Measurements from ENCODE around the gene MRPL49.
"Not testable (repeated sequence)": the region's sequence is repeated elsewhere in the genome, so short reads cannot be mapped to it uniquely, and the experiment has no call there.

Gene MRPL49

GRCh38 chr11:65148657-65149056, 26.5 kb downstream of the MRPL49 start:
- Histone ChIP-seq H2AFZ (ENCODE audit: low read depth) (no peak overlapping the region), H3K36me3 (ENCODE audit: insufficient read depth) (no peaks in the 10 kb centered on the region), H3K27me3 (ENCODE audit: insufficient read depth, low read depth) (no peaks in the 10 kb centered on the region), H3K27ac (no peak overlapping the region), H3K4me3 (IDR thresholded peaks at IDR 0.05; ENCODE audit: insufficient read depth, low read depth, low read length) (no peak overlapping the region), H3K4me1 (ENCODE audit: low read depth, poor library complexity, severe bottlenecking) (no peaks in the 10 kb centered on the region), H3K4me2 (no peak overlapping the region), H3K9ac (no peak overlapping the region), H4K20me1 (ENCODE audit: insufficient read depth) (no peaks in the 10 kb centered on the region), H3K79me2 (ENCODE audit: insufficient read depth, low read depth) (no peaks in the 10 kb centered on the region)
- TF ChIP-seq, protein P1, sequence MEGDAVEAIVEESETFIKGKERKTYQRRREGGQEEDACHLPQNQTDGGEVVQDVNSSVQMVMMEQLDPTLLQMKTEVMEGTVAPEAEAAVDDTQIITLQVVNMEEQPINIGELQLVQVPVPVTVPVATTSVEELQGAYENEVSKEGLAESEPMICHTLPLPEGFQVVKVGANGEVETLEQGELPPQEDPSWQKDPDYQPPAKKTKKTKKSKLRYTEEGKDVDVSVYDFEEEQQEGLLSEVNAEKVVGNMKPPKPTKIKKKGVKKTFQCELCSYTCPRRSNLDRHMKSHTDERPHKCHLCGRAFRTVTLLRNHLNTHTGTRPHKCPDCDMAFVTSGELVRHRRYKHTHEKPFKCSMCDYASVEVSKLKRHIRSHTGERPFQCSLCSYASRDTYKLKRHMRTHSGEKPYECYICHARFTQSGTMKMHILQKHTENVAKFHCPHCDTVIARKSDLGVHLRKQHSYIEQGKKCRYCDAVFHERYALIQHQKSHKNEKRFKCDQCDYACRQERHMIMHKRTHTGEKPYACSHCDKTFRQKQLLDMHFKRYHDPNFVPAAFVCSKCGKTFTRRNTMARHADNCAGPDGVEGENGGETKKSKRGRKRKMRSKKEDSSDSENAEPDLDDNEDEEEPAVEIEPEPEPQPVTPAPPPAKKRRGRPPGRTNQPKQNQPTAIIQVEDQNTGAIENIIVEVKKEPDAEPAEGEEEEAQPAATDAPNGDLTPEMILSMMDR (conservative IDR thresholded peaks at IDR 0.05; ENCODE audit: low read depth, low read length): no peak

GRCh38 chr11:65150131-65150508, 28.0 kb downstream of the MRPL49 start:
- H4K20me1 ChIP-seq (ENCODE audit: insufficient read depth); H3K4me2 ChIP-seq; H3K27me3 ChIP-seq (ENCODE audit: insufficient read depth, low read depth); H3K36me3 ChIP-seq (ENCODE audit: insufficient read depth); H3K4me3 ChIP-seq (IDR thresholded peaks at IDR 0.05; ENCODE audit: insufficient read depth, low read depth, low read length); H3K4me1 ChIP-seq (ENCODE audit: low read depth, poor library complexity, severe bottlenecking); H3K79me2 ChIP-seq (ENCODE audit: insufficient read depth, low read depth); H3K9ac ChIP-seq; H3K27ac ChIP-seq; H2AFZ ChIP-seq (ENCODE audit: low read depth): not testable (repeated sequence)

DNA sequence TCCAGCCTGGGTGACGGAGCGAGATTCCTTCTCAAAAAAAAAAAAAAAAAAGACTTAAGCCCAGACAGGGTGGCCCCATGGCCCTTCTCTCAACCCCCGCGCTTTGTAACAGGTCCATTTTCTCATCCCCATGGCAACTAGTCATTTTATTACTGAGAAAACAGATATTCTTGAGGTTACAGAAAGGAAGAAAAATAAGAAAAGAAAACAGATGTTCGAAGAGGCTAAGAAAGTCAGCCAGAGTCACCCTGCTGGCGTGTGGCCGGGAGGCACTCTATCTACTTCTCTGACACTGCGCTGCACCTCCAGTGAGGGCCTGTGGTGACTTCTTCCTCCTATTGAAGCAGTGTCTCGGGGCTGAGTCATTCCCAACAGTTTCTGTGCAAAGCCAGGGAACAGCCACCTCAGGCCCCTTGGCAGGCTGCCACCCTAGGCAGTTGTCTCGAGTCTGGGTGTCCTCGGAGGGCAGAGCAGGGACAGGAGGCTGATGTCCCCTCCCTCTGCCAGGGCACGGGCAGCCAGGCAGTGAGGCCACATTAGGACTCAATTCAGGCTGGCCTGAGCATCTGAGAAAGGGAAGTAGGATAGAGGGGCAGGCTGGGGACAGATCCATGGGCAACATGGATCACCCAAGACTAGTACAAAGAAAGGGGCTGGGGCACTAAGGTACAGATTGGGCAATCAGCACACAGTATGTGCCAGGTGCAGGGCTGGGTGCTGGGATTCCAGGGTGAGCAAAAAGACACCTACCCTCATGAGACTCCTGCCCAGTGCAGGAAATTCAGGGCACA, 28.6 kb downstream of the MRPL49 start:
- Histone ChIP-seq H3K27me3 (ENCODE audit: insufficient read depth, low read depth) (no peaks in the 10 kb centered on the region), H3K9ac (no peak overlapping the region), H2AFZ (ENCODE audit: low read depth) (no peak overlapping the region), H4K20me1 (ENCODE audit: insufficient read depth) (no peaks in the 10 kb centered on the region), H3K36me3 (ENCODE audit: insufficient read depth) (no peaks in the 10 kb centered on the region), H3K79me2 (ENCODE audit: insufficient read depth, low read depth) (no peaks in the 10 kb centered on the region), H3K4me1 (ENCODE audit: low read depth, poor library complexity, severe bottlenecking) (no peaks in the 10 kb centered on the region), H3K4me3 (IDR thresholded peaks at IDR 0.05; ENCODE audit: insufficient read depth, low read depth, low read length) (no peak overlapping the region), H3K4me2 (no peak overlapping the region), H3K27ac (no peak overlapping the region)
- TF ChIP-seq, protein P1 (conservative IDR thresholded peaks at IDR 0.05; ENCODE audit: low read depth, low read length): no peak

- no peak overlapping the region for H3K9ac ChIP-seq
- no peaks in the 10 kb centered on the region for H4K20me1 ChIP-seq (ENCODE audit: insufficient read depth)
- no peak overlapping the region for H3K4me2 ChIP-seq
- H3K27me3 ChIP-seq (ENCODE audit: insufficient read depth, low read depth): no peaks in the 10 kb centered on the region
- H3K4me3 ChIP-seq (IDR thresholded peaks at IDR 0.05; ENCODE audit: insufficient read depth, low read depth, low read length): no peak overlapping the region
- TF ChIP-seq, protein P1 (conservative IDR thresholded peaks at IDR 0.05; ENCODE audit: low read depth, low read length): no peak
- no peaks in the 10 kb centered on the region for H3K36me3 ChIP-seq (ENCODE audit: insufficient read depth)
- no peak overlapping the region for H3K27ac ChIP-seq
- H3K79me2 ChIP-seq (ENCODE audit: insufficient read depth, low read depth): no peaks in the 10 kb centered on the region
- no peaks in the 10 kb centered on the region for H3K4me1 ChIP-seq (ENCODE audit: low read depth, poor library complexity, severe bottlenecking)
- H2AFZ ChIP-seq (ENCODE audit: low read depth): no peak overlapping the region
Observed at GRCh38 chr11:65151331-65151899, 29.3 kb downstream of the MRPL49 start.

DNA sequence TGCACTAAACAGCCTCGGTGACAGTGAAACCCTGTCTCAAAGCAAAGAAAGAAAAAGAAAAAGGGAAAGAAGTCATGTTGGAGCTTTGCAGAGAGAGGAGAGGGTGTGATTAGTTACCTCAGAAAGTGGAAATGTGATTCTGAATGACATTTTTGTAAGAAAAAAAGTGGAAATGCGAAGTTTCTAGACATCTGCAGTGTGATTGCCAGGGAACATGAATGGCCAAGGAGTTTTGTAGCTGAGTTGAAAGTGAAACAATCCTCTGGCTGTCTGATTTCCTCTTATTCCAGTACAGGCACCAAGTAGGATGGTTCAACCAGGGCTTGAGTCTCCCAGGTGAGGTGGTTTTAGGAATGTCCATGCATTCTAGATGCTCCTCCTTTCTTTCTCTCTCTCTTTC, 30.0 kb downstream of the MRPL49 start:
- Histone ChIP-seq H3K4me3 (IDR thresholded peaks at IDR 0.05; ENCODE audit: insufficient read depth, low read depth, low read length) (no peak overlapping the region), H3K4me2 (no peak overlapping the region), H3K36me3 (ENCODE audit: insufficient read depth) (no peaks in the 10 kb centered on the region), H3K4me1 (ENCODE audit: low read depth, poor library complexity, severe bottlenecking) (no peaks in the 10 kb centered on the region), H2AFZ (ENCODE audit: low read depth) (no peak overlapping the region), H3K79me2 (ENCODE audit: insufficient read depth, low read depth) (no peaks in the 10 kb centered on the region), H3K27ac (no peak overlapping the region), H4K20me1 (ENCODE audit: insufficient read depth) (no peaks in the 10 kb centered on the region), H3K9ac (no peak overlapping the region), H3K27me3 (ENCODE audit: insufficient read depth, low read depth) (no peaks in the 10 kb centered on the region)
- TF ChIP-seq, protein P1 (conservative IDR thresholded peaks at IDR 0.05; ENCODE audit: low read depth, low read length): no peak

Data from KMS-11 (cell line).